IMR-90 (cell line): ENCODE measurements around the gene SPATS2L. TPM values are rescaled to one million over a fixed set of nuclear protein-coding genes. Genes with fewer than 3 reads are reported as not detected.

ENCODE experiments used
- ATAC-seq: fragments of 200-7000 bp; cut with Tn5 transposase; 2 replicates; pipeline ENCODE4 v1.9.1; 2020; ENCODE audit warnings: low read depth, mild to moderate bottlenecking, moderate library complexity
- BruUV-seq: library from RNA; stranded (reverse); fragments of 400-500 nt; replicated peaks from 2 replicates; lab custom pipeline; 2021; lab: Mats Ljungman, UMichigan
- CTCF ChIA-PET: fragments of 300-600 bp; formaldehyde crosslinking; extraction: SDS; loops from one replicate; lab custom pipeline; 2021; ENCODE audit warnings: antibody characterized with exemption; lab: Yijun Ruan, JAX
- POLR2A ChIA-PET: fragments of 300-600 bp; sonication (Branson Sonifier 250); formaldehyde crosslinking; loops from one replicate; lab custom pipeline; 2022; ENCODE audit warnings: antibody characterized with exemption; ENCODE audit not compliant: unreplicated experiment; lab: Charles Lee
- DNase-seq: peaks from one replicate; pipeline ENCODE4 v3.0.0; 2013
- H2AFZ ChIP-seq: replicated peaks from 2 replicates; pipeline ENCODE3; 2013; ENCODE audit warnings: low read length, mild to moderate bottlenecking; ENCODE audit not compliant: poor library complexity
- H2AK5ac ChIP-seq: 2 replicates; pipeline ENCODE4 v1.6.1; 2013; ENCODE audit warnings: low read depth, low read length, inconsistent platforms
- H2AK9ac ChIP-seq: replicated peaks from 2 replicates; pipeline ENCODE3; 2013; ENCODE audit warnings: mild to moderate bottlenecking, low read depth, low read length, moderate library complexity; ENCODE audit not compliant: poor library complexity
- H2BK120ac ChIP-seq: 2 replicates; pipeline ENCODE4 v1.6.1; 2013; ENCODE audit warnings: low read depth, low read length, inconsistent platforms
- H2BK15ac ChIP-seq: 3 replicates; pipeline ENCODE4 v1.6.1; 2013; ENCODE audit warnings: low read depth, low read length, inconsistent platforms
- H2BK20ac ChIP-seq: 2 replicates; pipeline ENCODE4 v1.6.1; 2013; ENCODE audit warnings: low read depth, mild to moderate bottlenecking, inconsistent platforms, low read length, moderate library complexity
- H2BK5ac ChIP-seq: 2 replicates; pipeline ENCODE4 v1.6.1; 2013; ENCODE audit warnings: mild to moderate bottlenecking, low read depth, low read length, inconsistent platforms; ENCODE audit not compliant: poor library complexity, severe bottlenecking
- H3K14ac ChIP-seq: replicated peaks from 2 replicates; pipeline ENCODE4 v1.6.1; 2013; ENCODE audit warnings: low read depth, low read length, inconsistent platforms
- H3K18ac ChIP-seq: 2 replicates; pipeline ENCODE4 v1.6.1; 2013; ENCODE audit warnings: low read depth, low read length, control low read depth
- H3K23ac ChIP-seq: 2 replicates; pipeline ENCODE4 v1.6.1; 2013; ENCODE audit warnings: low read depth, low read length, inconsistent platforms
- H3K27ac ChIP-seq: 2 replicates; pipeline ENCODE4 v1.5.1; 2013; ENCODE audit warnings: mild to moderate bottlenecking, control low read depth, low read length; ENCODE audit not compliant: insufficient read depth
- H3K27me3 ChIP-seq: 2 replicates; pipeline ENCODE4 v1.6.1; 2013; ENCODE audit warnings: low read length; ENCODE audit not compliant: control insufficient read depth, insufficient read depth
- H3K36me3 ChIP-seq: 2 replicates; pipeline ENCODE4 v1.6.1; 2013; ENCODE audit warnings: low read length, mixed read lengths; ENCODE audit not compliant: control insufficient read depth, insufficient read depth
- H3K4ac ChIP-seq: 2 replicates; pipeline ENCODE4 v1.6.1; 2013; ENCODE audit warnings: low read depth, low read length, inconsistent platforms
- H3K4me1 ChIP-seq: 2 replicates; pipeline ENCODE4 v1.6.1; 2013; ENCODE audit warnings: low read length, mixed read lengths; ENCODE audit not compliant: control insufficient read depth, insufficient read depth
- H3K4me2 ChIP-seq: 2 replicates; pipeline ENCODE4 v1.6.1; 2013; ENCODE audit warnings: low read depth, mild to moderate bottlenecking, control low read depth, low read length, moderate library complexity
- H3K4me3 ChIP-seq: 2 replicates; pipeline ENCODE4 v1.5.1; 2013; ENCODE audit warnings: low read depth, mild to moderate bottlenecking, control low read depth, low read length, moderate library complexity; ENCODE audit not compliant: insufficient read depth
- H3K56ac ChIP-seq: 2 replicates; pipeline ENCODE4 v1.6.1; 2013; ENCODE audit warnings: low read length, inconsistent platforms; ENCODE audit not compliant: insufficient read depth; ENCODE audit errors: extremely low read depth
- H3K79me1 ChIP-seq, 2 experiments: 2 replicates each; pipeline ENCODE4 v1.6.1; 2013; ENCODE audit warnings: low read length in 2 of 2, inconsistent platforms in 1 of 2, low read depth in 1 of 2
- H3K9ac ChIP-seq: 2 replicates; pipeline ENCODE4 v1.6.1; 2013; ENCODE audit warnings: low read depth, low read length, control low read depth
- H3K9me1 ChIP-seq: 2 replicates; pipeline ENCODE4 v1.6.1; 2013; ENCODE audit warnings: low read length, inconsistent platforms; ENCODE audit not compliant: insufficient read depth
- H3K9me3 ChIP-seq: 2 replicates; pipeline ENCODE4 v1.6.1; 2013; ENCODE audit warnings: low read length; ENCODE audit not compliant: control insufficient read depth, insufficient read depth
- H4K20me1 ChIP-seq: 2 replicates; pipeline ENCODE4 v1.6.1; 2013; ENCODE audit warnings: low read length, inconsistent platforms; ENCODE audit not compliant: insufficient read depth
- H4K5ac ChIP-seq: 2 replicates; pipeline ENCODE4 v1.6.1; 2013; ENCODE audit warnings: mild to moderate bottlenecking, low read depth, low read length, control low read depth
- H4K8ac ChIP-seq, 2 experiments: 2 replicates each; pipeline ENCODE4 v1.6.1; 2013; ENCODE audit warnings: low read depth in 2 of 2, low read length in 2 of 2, control low read depth in 1 of 2, inconsistent platforms in 1 of 2
- H4K91ac ChIP-seq: 2 replicates; pipeline ENCODE4 v1.6.1; 2013; ENCODE audit warnings: low read depth, low read length, inconsistent platforms; ENCODE audit not compliant: insufficient read depth
- CEBPB ChIP-seq: IDR thresholded peaks from 2 replicates; pipeline ENCODE4 v1.6.1; 2012; ENCODE audit warnings: low read depth, low read length, improper control_type of control experiment
- CTCF ChIP-seq: conservative IDR thresholded peaks from 2 replicates; pipeline ENCODE4 v1.5.1; 2012; ENCODE audit warnings: mild to moderate bottlenecking, low read depth, low read length, improper control_type of control experiment
- MXI1 ChIP-seq: IDR thresholded peaks from 2 replicates; pipeline ENCODE4 v1.6.1; 2012; ENCODE audit warnings: low read depth, mild to moderate bottlenecking, low read length, moderate library complexity, borderline replicate concordance
- NFE2L2 ChIP-seq: fragments of 150-350 bp; IDR thresholded peaks from 2 replicates; pipeline ENCODE4 v1.6.1; 2016; ENCODE audit warnings: low read depth, mild to moderate bottlenecking, low read length
- SMC3 ChIP-seq: fragments of 150-350 bp; IDR thresholded peaks from 2 replicates; pipeline ENCODE4 v1.6.1; 2016; ENCODE audit warnings: low read depth, mild to moderate bottlenecking, antibody characterized with exemption, low read length, moderate library complexity
- WGBS, 2 experiments: methylation state at CpG; one replicate each; pipeline versions ENCODE4 v1.1.5 to v1.1.7; 2013; ENCODE audit warnings: missing lambda C conversion rate in 2 of 2; ENCODE audit not compliant: insufficient read length in 1 of 2; ENCODE audit errors: extremely low coverage in 2 of 2; 5-methylcytosine and 5-hydroxymethylcytosine counted together
- dilution Hi-C: fragments of 300-500 bp; cut with HindIII; formaldehyde crosslinking; loops from one replicate; pipeline ENCODE4 v1.14.3; 2018; ENCODE audit warnings: low sequenced_read_pairs; ENCODE audit not compliant: unreplicated experiment
- in situ Hi-C: fragments of 300-500 bp; cut with MboI; formaldehyde crosslinking; loops from 3 replicates; pipeline ENCODE4 v1.14.3; 2019; ENCODE audit warnings: low sequenced_read_pairs, inconsistent platforms, mixed read lengths
- intact Hi-C: fragments of 100-400 bp; cut with micrococcal nuclease; formaldehyde crosslinking; loops from 2 replicates; pipeline ENCODE4 v1.10.0; 2022
- polyA plus RNA-seq, 3 experiments: library from polyadenylated mRNA; depleted of rRNA; stranded (reverse); fragments of >200 nt; gene quantifications; 2 replicates each; pipeline ENCODE4 v1.2.3, GENCODE V29; 2012; ENCODE audit warnings: low replicate concordance in 1 of 3
- total RNA-seq: library from RNA; depleted of rRNA; stranded (reverse); fragments of >200 nt; gene quantifications from 2 replicates; pipeline ENCODE4 v1.2.3, GENCODE V29; 2012

The SPATS2L gene
- total and polyA plus RNA-seq, 2 of the 4 experiments (the other 2 are of a cell fraction) = 118 to 155 TPM

- H4K8ac ChIP-seq = peak overlapping the region; percentile 13 to 59; a peak in 2 of 4 replicates
- no peaks in the 10 kb centered on the region for H3K27me3 ChIP-seq
- peak; percentile 61 for DNase-seq
- H2BK120ac ChIP-seq = peak overlapping the region; percentile 35; the same call in 1 of the 2 replicates
- peak overlapping the region; percentile 87 for H3K27ac ChIP-seq
- no peak for ATAC-seq
- peaks cover under 1% of the 10 kb centered on the region; the same call in 1 of the 2 replicates for H3K36me3 ChIP-seq
- in situ Hi-C loops (loop anchor here (10.0 kb wide), 1 partner anchor 323 kb away; no protein-coding TSS in a partner anchor), dilution Hi-C loops (no loop called here), intact Hi-C loops (loop anchor here (1.0 to 5.0 kb wide), 8 partner anchors 55 to 328 kb away; no protein-coding TSS in a partner anchor)
- peaks cover 0 to 24% of the 10 kb centered on the region in 2 experiments; a peak in 2 of 4 replicates for H3K79me1 ChIP-seq
- H3K4me1 ChIP-seq = peaks cover 13% of the 10 kb centered on the region; the same call in 1 of the 2 replicates
- peak overlapping the region; percentile 89 for H2AFZ ChIP-seq
- peak overlapping the region; percentile 99 for H3K4me2 ChIP-seq
- peak overlapping the region; percentile 35; the same call in 1 of the 3 replicates for H2BK15ac ChIP-seq
- H3K4ac ChIP-seq = peak overlapping the region; percentile 83
- H3K18ac ChIP-seq = peak overlapping the region; percentile 81
- ChIA-PET CTCF (interaction anchor here (0.5 to 1.4 kb wide), 3 partner anchors 84 to 502 kb away, joined by 3 to 6 read pairs (median 4); no protein-coding TSS in a partner anchor), POLR2A (no interaction called here)
- peak overlapping the region; percentile 75 for H3K14ac ChIP-seq
- no peak overlapping the region; the same call in 1 of the 2 replicates for H2BK20ac ChIP-seq
- H3K9me3 ChIP-seq = no peaks in the 10 kb centered on the region
- peaks cover 13% of the 10 kb centered on the region for H3K9me1 ChIP-seq
- peak overlapping the region; percentile 95 for H3K23ac ChIP-seq
- peaks cover 35% of the 10 kb centered on the region for H4K20me1 ChIP-seq
- H2AK5ac ChIP-seq = peak overlapping the region; percentile 51
- H4K5ac ChIP-seq = peak overlapping the region; percentile 66
- 0% methylated on average over 9 of the region's 20 CpGs; no CpG with 5 or more reads in 1 of the 2 experiments for WGBS, 2 experiments
- H2BK5ac ChIP-seq = peak overlapping the region; percentile 93
- H3K9ac ChIP-seq = peak overlapping the region; percentile 86
- no TSS peak for BruUV-seq
- peak overlapping the region; percentile 53 for H3K4me3 ChIP-seq
- H3K56ac ChIP-seq = peak overlapping the region; percentile 64; the same call in 1 of the 2 replicates
- H4K91ac ChIP-seq = peak overlapping the region; percentile 34; the same call in 1 of the 2 replicates
- peak overlapping the region; percentile 93 for H2AK9ac ChIP-seq
- TF ChIP-seq SMC3 (no peak), CEBPB (0 out of 2 replicates have a peak, but pooled peaks have one; percentile 8), MXI1 (no peak), NFE2L2 (no peak), CTCF (no peak)
Measured at GRCh38 chr2:200307724-200308545, 1.4 kb downstream of the SPATS2L start.
